Pancreas (tissue), 10 donors: Measurements from ENCODE around the gene SEPTIN1. TPM values are rescaled to one million over a fixed set of nuclear protein-coding genes. Genes with fewer than 3 reads are reported as not detected.

Source experiments
- ATAC-seq, 4 donors: fragments of 200-7000 bp; cut with Tn5 transposase; one replicate each; pipeline versions ENCODE4 v1.8.0 to v1.9.1; 2020; ENCODE audit warnings: mild to moderate bottlenecking in 4 of 4, moderate library complexity in 4 of 4
- DNase-seq, 6 donors: peaks; one replicate each; pipeline ENCODE4 v3.0.0-alpha.2; 2020
- FAIRE-seq: peaks from 2 replicates; lab custom pipeline; 2012; peaks lifted over from hg19 to GRCh38; lab: Jason Lieb, UNC
- H3K27ac ChIP-seq, 4 donors: fragments of 200-600 bp; sonication (generic); 1 replicate in 3 of 4; 2 replicates in 1 of 4; pipeline versions ENCODE4 v1.5.0 to v1.8.0; 2020
- H3K27me3 ChIP-seq, 4 donors: fragments of 200-600 bp; one replicate each; pipeline ENCODE4 v1.8.0; 2021
- H3K36me3 ChIP-seq, 3 donors: fragments of 200-600 bp; sonication (generic) in 1 of 3; one replicate each; pipeline versions ENCODE4 v1.5.0 to v1.8.0; 2020 to 2021
- H3K4me1 ChIP-seq, 3 donors: fragments of 200-600 bp; one replicate each; pipeline ENCODE4 v1.8.0; 2021
- H3K4me3 ChIP-seq, 4 donors: fragments of 200-600 bp; sonication (generic) in 2 of 4; one replicate each; pipeline versions ENCODE4 v1.5.0 to v1.8.0; 2020 to 2021
- H3K9me3 ChIP-seq, 4 donors: fragments of 200-600 bp; one replicate each; pipeline ENCODE4 v1.8.0; 2021
- CTCF ChIP-seq, 4 donors: fragments of 200-600 bp; sonication (generic) in 3 of 4; IDR thresholded peaks; one replicate each; pipeline versions ENCODE4 v1.5.0 to v1.8.0; 2021; ENCODE audit warnings: antibody characterized with exemption in 4 of 4
- WGBS, 2 donors: extraction: QIAGEN DNeasy Blood & Tissue Kit; methylation state at CpG; one replicate each; pipeline ENCODE4 v1.1.7; 2013; 5-methylcytosine and 5-hydroxymethylcytosine counted together
- intact Hi-C, 3 donors: fragments of 100-400 bp; cut with DNase I; formaldehyde crosslinking; loops; one replicate each; pipeline versions ENCODE4 v1.11.1 to v1.14.2; 2022
- polyA plus RNA-seq, 2 donors: library from polyadenylated mRNA; stranded (reverse); fragments of 200-250 nt; gene quantifications; one replicate each; pipeline ENCODE4 v1.2.3, GENCODE V29; 2013
- total RNA-seq, 6 donors: library from RNA; stranded (reverse); fragmentation: NEBNext Ultra II Directional in 4 of 6; extraction: Animal tissue kit (Norgen Biotek cat#: 25700) in 4 of 6; gene quantifications; one replicate each; pipeline versions ENCODE4 v1.2.1 to v1.2.4, GENCODE V29; 2021 to 2023
- donor health status: healthy with polysubstance abuse.
- donor health status: DM: no; HTN: no; CAD: no; lungs with moderate emphysema.
- donor health status: DM: no; HTN: no; CAD: no.
- donor health status: control.
- donor health status: control.
- donor health status: Bipolar disorder and iron deficiency.
- donor health status: DM: yes; HTN: yes; CAD: no.
- donor health status: DM: no; HTN: no; CAD: no.
- donor health status: DM: no; HTN: no; CAD: no.
- donor health status: DM: yes; HTN: yes; CAD: no.

Gene SEPTIN1
- total and polyA plus RNA-seq, 8 donors = 0.63 to 3.3 (median 1.5) TPM

DNA sequence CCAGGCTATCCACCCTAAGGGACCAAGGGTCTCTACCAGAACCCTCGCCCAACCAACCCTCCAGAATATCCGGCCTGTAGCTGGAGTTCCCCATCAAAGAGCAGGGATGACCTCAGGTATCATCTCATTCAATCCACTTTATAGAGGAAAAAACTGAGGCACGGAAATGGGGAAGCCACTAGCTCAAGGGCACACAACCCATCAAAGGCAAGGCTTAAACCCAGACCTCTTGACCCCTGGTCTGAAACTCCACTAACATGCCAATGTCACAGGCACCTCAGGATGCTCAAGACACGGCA is 13.6 kb downstream of the SEPTIN1 start:
- no peak for TF ChIP-seq CTCF (IDR thresholded peaks at IDR 0.05)
- no peaks in the 10 kb centered on the region for H3K36me3 ChIP-seq
- peak overlapping the region; percentile 69 to 85 (median 75) for H3K4me3 ChIP-seq
- no peaks in the 10 kb centered on the region for H3K9me3 ChIP-seq
- WGBS, 2 donors = 10 to 11% methylated on average over 4 of the region's 4 CpGs
- peak overlapping the region in 3 of 4 donors; percentile 28 to 50 (median 49) for H3K27ac ChIP-seq
- FAIRE-seq = no peak
- H3K27me3 ChIP-seq = no peaks in the 10 kb centered on the region
- intact Hi-C loops = no loop called here
- peaks cover 0 to 24% (median 15%) of the 10 kb centered on the region in 3 donors for H3K4me1 ChIP-seq
- no peak for ATAC-seq
- no peak for DNase-seq

DNA sequence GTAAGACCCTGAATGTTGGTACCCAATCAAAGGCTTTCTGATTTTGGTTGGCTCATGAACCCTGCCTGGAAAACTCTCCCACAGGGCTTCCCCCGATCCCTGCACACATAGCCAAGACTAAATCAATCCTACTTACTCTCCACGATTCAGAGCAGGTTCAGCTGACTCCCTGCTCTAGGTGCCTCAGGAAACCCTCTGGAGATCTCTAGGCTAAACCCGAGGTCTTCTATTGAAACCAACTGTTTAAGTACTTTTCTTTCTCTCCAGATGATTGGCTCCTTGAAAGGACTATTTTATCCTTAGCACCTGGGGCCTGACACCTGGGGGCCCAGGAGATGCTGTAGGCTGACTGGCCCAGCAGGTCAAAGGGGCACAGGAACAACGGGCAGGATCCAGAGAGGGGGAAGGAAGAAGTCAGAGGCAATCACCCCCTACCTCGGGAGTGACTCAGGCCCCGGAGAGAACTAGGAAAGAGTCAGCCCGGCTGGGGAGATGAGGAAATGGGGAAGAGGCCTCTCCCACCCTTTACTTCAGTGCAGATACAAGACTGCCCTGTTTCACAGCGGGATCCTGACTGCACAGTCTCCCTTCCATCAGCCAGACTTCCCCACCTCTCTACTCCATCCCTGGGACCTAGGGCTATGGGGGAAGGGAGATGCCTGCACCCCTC is 14.1 kb downstream of the SEPTIN1 start:
- TF ChIP-seq CTCF (IDR thresholded peaks at IDR 0.05) = no peak
- 1% methylated on average over 7 to 8 of the region's 8 CpGs for WGBS, 2 donors
- FAIRE-seq (no peak), DNase-seq (peak in 2 of 6 donors; percentile 21 to 24), ATAC-seq (no peak)
- intact Hi-C loops = no loop called here
- Histone ChIP-seq H3K4me3 (peak overlapping the region; percentile 69 to 85 (median 75)), H3K27me3 (no peaks in the 10 kb centered on the region), H3K36me3 (no peaks in the 10 kb centered on the region), H3K4me1 (peaks cover 0 to 23% (median 15%) of the 10 kb centered on the region in 3 donors), H3K9me3 (no peaks in the 10 kb centered on the region), H3K27ac (peak overlapping the region in 2 of 4 donors; percentile 28 to 50)

- Histone ChIP-seq H3K36me3 (no peaks in the 10 kb centered on the region), H3K4me1 (peaks cover 0 to 20% (median 15%) of the 10 kb centered on the region in 3 donors), H3K27me3 (no peaks in the 10 kb centered on the region), H3K4me3 (peak overlapping the region in 2 of 4 donors; percentile 74 to 85), H3K27ac (peak overlapping the region in 1 of 4 donors; percentile 28), H3K9me3 (no peaks in the 10 kb centered on the region)
- 43 to 49% methylated on average over 10 of the region's 10 CpGs for WGBS, 2 donors
- intact Hi-C loops = no loop called here
- no peak for ATAC-seq
- DNase-seq = no peak
- no peak for FAIRE-seq
- no peak for TF ChIP-seq CTCF (IDR thresholded peaks at IDR 0.05)
Measured at GRCh38 chr16:30367349-30368009, 14.9 kb downstream of the SEPTIN1 start.

- intact Hi-C loops = no loop called here
- no peak for TF ChIP-seq CTCF (IDR thresholded peaks at IDR 0.05)
- Histone ChIP-seq H3K4me1 (peaks cover 0 to 20% (median 15%) of the 10 kb centered on the region in 3 donors), H3K4me3 (no peak overlapping the region), H3K27ac (no peak overlapping the region), H3K36me3 (no peaks in the 10 kb centered on the region), H3K27me3 (no peaks in the 10 kb centered on the region), H3K9me3 (no peaks in the 10 kb centered on the region)
- FAIRE-seq = no peak
- DNase-seq = no peak
- WGBS, 2 donors = 75 to 79% methylated on average over 4 of the region's 4 CpGs
- ATAC-seq = no peak
Measured at GRCh38 chr16:30366511-30366910, 15.8 kb downstream of the SEPTIN1 start.

DNA sequence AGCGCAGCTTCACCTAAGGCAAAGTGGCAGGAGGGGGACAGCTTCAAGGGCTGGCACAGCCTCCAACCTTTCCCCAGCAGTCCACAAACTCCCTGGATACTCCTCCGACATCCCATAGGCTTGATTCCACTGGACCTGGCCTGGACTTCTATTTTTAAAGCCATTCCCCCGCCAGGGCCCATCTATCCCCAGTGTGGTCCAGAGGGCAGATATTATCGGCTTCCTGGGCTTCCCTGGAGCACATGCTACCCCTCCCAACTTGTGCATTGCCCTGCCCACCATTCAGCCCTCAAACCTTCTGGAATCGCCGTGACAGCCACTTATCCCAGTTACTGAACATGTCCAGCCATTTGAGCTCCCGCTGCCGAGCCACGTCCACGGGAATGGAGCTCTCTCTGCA is 17.2 kb downstream of the SEPTIN1 start:
- Histone ChIP-seq H3K9me3 (no peaks in the 10 kb centered on the region), H3K4me3 (no peak overlapping the region), H3K27ac (no peak overlapping the region), H3K4me1 (peaks cover 0 to 20% (median 15%) of the 10 kb centered on the region in 3 donors), H3K27me3 (no peaks in the 10 kb centered on the region), H3K36me3 (no peaks in the 10 kb centered on the region)
- no peak for TF ChIP-seq CTCF (IDR thresholded peaks at IDR 0.05)
- intact Hi-C loops = no loop called here
- 86 to 91% methylated on average over 10 of the region's 10 CpGs for WGBS, 2 donors
- ATAC-seq (no peak), FAIRE-seq (no peak), DNase-seq (no peak)
